CD14-positive monocyte (primary cell): ENCODE measurements around the gene PUS1. TPM values are rescaled to one million over a fixed set of nuclear protein-coding genes. Genes with fewer than 3 reads are reported as not detected.

Source experiments
- DNase-seq, 3 donors: peaks; one replicate each; pipeline ENCODE4 v3.0.0-alpha.2; 2011 to 2022
- H2AFZ ChIP-seq: 2 replicates; pipeline ENCODE4 v1.6.0; 2012; ENCODE audit warnings: mild to moderate bottlenecking, low read depth, low read length, inconsistent platforms; ENCODE audit not compliant: insufficient read depth, poor library complexity, severe bottlenecking
- H3K27ac ChIP-seq, 2 donors: 1 replicate in 1 of 2; 2 replicates in 1 of 2; pipeline ENCODE4 v1.5.1; 2012 to 2013; ENCODE audit warnings: low read length in 2 of 2, control low read depth in 1 of 2, inconsistent platforms in 1 of 2, low read depth in 1 of 2, mild to moderate bottlenecking in 1 of 2
- H3K27me3 ChIP-seq, 2 donors: one replicate each; pipeline versions ENCODE4 v1.6.0 to v1.6.1; 2011 to 2013; ENCODE audit warnings: low read length in 2 of 2; ENCODE audit not compliant: control insufficient read depth in 2 of 2, insufficient read depth in 2 of 2
- H3K36me3 ChIP-seq, 2 donors: replicated peaks in 1 of 2; 1 replicate in 1 of 2; 2 replicates in 1 of 2; pipeline versions ENCODE4 v1.5.1 to v1.6.1; 2012 to 2013; ENCODE audit warnings: low read length in 2 of 2, control low read depth in 1 of 2, inconsistent platforms in 1 of 2, mild to moderate bottlenecking in 1 of 2; ENCODE audit not compliant: insufficient read depth in 2 of 2, control insufficient read depth in 1 of 2
- H3K4me1 ChIP-seq, 2 donors: 1 replicate in 1 of 2; 2 replicates in 1 of 2; pipeline versions ENCODE4 v1.5.1 to v1.6.1; 2012 to 2013; ENCODE audit warnings: low read length in 2 of 2, control low read depth in 1 of 2, inconsistent platforms in 1 of 2, mild to moderate bottlenecking in 1 of 2, moderate library complexity in 1 of 2; ENCODE audit not compliant: insufficient read depth in 2 of 2, control insufficient read depth in 1 of 2
- H3K4me2 ChIP-seq: replicated peaks from 2 replicates; pipeline ENCODE3; 2012; ENCODE audit warnings: low read length, moderate library complexity, mild to moderate bottlenecking; ENCODE audit not compliant: poor library complexity, severe bottlenecking; ENCODE audit errors: extremely low read depth
- H3K4me3 ChIP-seq, 3 experiments: fragments of 200-600 bp in 1 of 3; sonication (generic) in 1 of 3; replicated peaks in 1 of 3; 1 replicate in 2 of 3; 2 replicates in 1 of 3; pipeline ENCODE4 v1.5.1; 2011 to 2013; ENCODE audit warnings: low read length in 3 of 3, mild to moderate bottlenecking in 3 of 3, control low read depth in 2 of 3, low read depth in 2 of 3, inconsistent platforms in 1 of 3, moderate library complexity in 1 of 3
- H3K79me2 ChIP-seq: 2 replicates; pipeline ENCODE4 v1.6.0; 2012; ENCODE audit warnings: mild to moderate bottlenecking, control low read depth, inconsistent platforms, low read length, moderate library complexity; ENCODE audit not compliant: insufficient read depth
- H3K9ac ChIP-seq: 2 replicates; pipeline ENCODE4 v1.6.0; 2017; ENCODE audit warnings: low read length, mild to moderate bottlenecking; ENCODE audit not compliant: insufficient read depth, poor library complexity, severe bottlenecking
- H3K9me3 ChIP-seq, 2 donors: replicated peaks in 1 of 2; 1 replicate in 1 of 2; 2 replicates in 1 of 2; pipeline versions ENCODE4 v1.5.1 to v1.6.1; 2012 to 2013; ENCODE audit warnings: low read length in 2 of 2, control low read depth in 1 of 2; ENCODE audit not compliant: control insufficient read depth in 1 of 2, insufficient read depth in 1 of 2
- H4K20me1 ChIP-seq: 2 replicates; pipeline ENCODE4 v1.6.0; 2012; ENCODE audit warnings: mild to moderate bottlenecking, low read length, control low read depth, moderate library complexity; ENCODE audit not compliant: insufficient read depth
- H3K27ac Mint-ChIP-seq, 7 donors: one replicate each; pipeline ENCODE4 v1.8.0; 2020; ENCODE audit warnings: mild to moderate bottlenecking in 7 of 7, mixed read lengths in 7 of 7, moderate library complexity in 6 of 7, inconsistent platforms in 2 of 7
- H3K27me3 Mint-ChIP-seq, 3 donors: one replicate each; pipeline ENCODE4 v1.8.0; 2021 to 2022; ENCODE audit warnings: low read depth in 3 of 3, mild to moderate bottlenecking in 3 of 3, mixed read lengths in 3 of 3, moderate library complexity in 3 of 3, inconsistent platforms in 1 of 3
- H3K36me3 Mint-ChIP-seq, 2 donors: one replicate each; pipeline ENCODE4 v1.8.0; 2020; ENCODE audit warnings: mixed read lengths in 2 of 2, inconsistent platforms in 1 of 2, mild to moderate bottlenecking in 1 of 2
- H3K4me1 Mint-ChIP-seq: one replicate; pipeline ENCODE4 v1.8.0; 2020; ENCODE audit warnings: mild to moderate bottlenecking, mixed read lengths
- H3K4me3 Mint-ChIP-seq, 2 donors: one replicate each; pipeline ENCODE4 v1.8.0; 2020; ENCODE audit warnings: mild to moderate bottlenecking in 2 of 2, mixed read lengths in 2 of 2, moderate library complexity in 1 of 2
- H3K9me3 Mint-ChIP-seq, 7 donors: one replicate each; pipeline ENCODE4 v1.8.0; 2020 to 2022; ENCODE audit warnings: mixed read lengths in 7 of 7, mild to moderate bottlenecking in 6 of 7, moderate library complexity in 6 of 7, inconsistent platforms in 2 of 7
- WGBS: methylation state at CpG from one replicate; pipeline ENCODE4 v1.1.5; 2013; ENCODE audit warnings: missing lambda C conversion rate; ENCODE audit not compliant: insufficient coverage; 5-methylcytosine and 5-hydroxymethylcytosine counted together
- intact Hi-C, 2 donors: fragments of 100-400 bp; cut with micrococcal nuclease; formaldehyde crosslinking; loops; one replicate each; pipeline versions ENCODE4 v1.15.0 to v1.15.1; 2023
- polyA plus RNA-seq, 3 donors: library from polyadenylated mRNA; depleted of rRNA in 1 of 3; unstranded in 2 of 3; stranded (reverse) in 1 of 3; fragments of 300-500 nt in 2 of 3; fragments of >200 nt in 1 of 3; fragmentation: Illumina TruSeq in 2 of 3; gene quantifications; 1 replicate in 2 of 3; 2 replicates in 1 of 3; pipeline ENCODE4 v1.2.3, GENCODE V29; 2012 to 2021
- TF ChIP-seq, protein P1 (sequence below): fragments of 200-600 bp; IDR thresholded peaks from one replicate; pipeline ENCODE4 v1.8.0; 2022; ENCODE audit warnings: antibody characterized with exemption, mild to moderate bottlenecking

The PUS1 gene
- polyA plus RNA-seq, 3 donors: 5.1 to 30.9 (median 6.9) TPM

DNA sequence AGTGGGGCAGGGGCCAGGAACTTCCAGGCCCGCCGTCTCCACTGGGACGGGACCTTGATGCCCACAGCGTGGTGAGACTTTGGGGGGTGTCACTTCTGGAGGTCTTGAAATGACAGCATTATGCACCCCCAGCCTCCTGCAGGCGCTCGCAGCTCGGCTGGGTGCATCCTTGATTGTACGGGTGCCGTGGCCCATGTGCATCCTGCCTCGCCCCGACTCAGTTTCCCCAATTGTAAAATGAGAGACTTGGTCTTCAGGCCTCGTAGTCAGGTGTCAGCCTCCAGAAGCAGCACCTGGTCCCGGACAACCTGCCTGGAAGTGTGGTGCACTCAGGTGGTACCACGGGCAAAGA, 8.9 kb upstream of the PUS1 start:
- WGBS: 98% methylated on average over 12 of the region's 14 CpGs
- no peak overlapping the region for H3K4me2 ChIP-seq
- intact Hi-C loops: no loop called here
- H3K9ac ChIP-seq: no peak overlapping the region
- H3K36me3 ChIP-seq: peaks cover 59 to 76% of the 10 kb centered on the region in 2 donors
- peaks cover 44 to 63% of the 10 kb centered on the region in 2 donors for H3K36me3 Mint-ChIP-seq
- peaks cover 16% of the 10 kb centered on the region for H3K4me1 Mint-ChIP-seq
- peaks cover 72% of the 10 kb centered on the region for H4K20me1 ChIP-seq
- no peak overlapping the region for H3K27ac ChIP-seq
- H3K27me3 Mint-ChIP-seq: peaks cover 0 to 4% (median 0%) of the 10 kb centered on the region in 3 donors
- TF ChIP-seq, protein P1, sequence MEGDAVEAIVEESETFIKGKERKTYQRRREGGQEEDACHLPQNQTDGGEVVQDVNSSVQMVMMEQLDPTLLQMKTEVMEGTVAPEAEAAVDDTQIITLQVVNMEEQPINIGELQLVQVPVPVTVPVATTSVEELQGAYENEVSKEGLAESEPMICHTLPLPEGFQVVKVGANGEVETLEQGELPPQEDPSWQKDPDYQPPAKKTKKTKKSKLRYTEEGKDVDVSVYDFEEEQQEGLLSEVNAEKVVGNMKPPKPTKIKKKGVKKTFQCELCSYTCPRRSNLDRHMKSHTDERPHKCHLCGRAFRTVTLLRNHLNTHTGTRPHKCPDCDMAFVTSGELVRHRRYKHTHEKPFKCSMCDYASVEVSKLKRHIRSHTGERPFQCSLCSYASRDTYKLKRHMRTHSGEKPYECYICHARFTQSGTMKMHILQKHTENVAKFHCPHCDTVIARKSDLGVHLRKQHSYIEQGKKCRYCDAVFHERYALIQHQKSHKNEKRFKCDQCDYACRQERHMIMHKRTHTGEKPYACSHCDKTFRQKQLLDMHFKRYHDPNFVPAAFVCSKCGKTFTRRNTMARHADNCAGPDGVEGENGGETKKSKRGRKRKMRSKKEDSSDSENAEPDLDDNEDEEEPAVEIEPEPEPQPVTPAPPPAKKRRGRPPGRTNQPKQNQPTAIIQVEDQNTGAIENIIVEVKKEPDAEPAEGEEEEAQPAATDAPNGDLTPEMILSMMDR: no peak
- no peak overlapping the region for H3K4me3 ChIP-seq
- H3K27me3 ChIP-seq: no peaks in the 10 kb centered on the region
- no peaks in the 10 kb centered on the region for H3K9me3 ChIP-seq
- H3K9me3 Mint-ChIP-seq: peaks cover 0 to 3% (median 0%) of the 10 kb centered on the region in 7 donors
- no peaks in the 10 kb centered on the region for H3K79me2 ChIP-seq
- peaks cover 12 to 15% of the 10 kb centered on the region in 2 donors for H3K4me1 ChIP-seq
- no peak for DNase-seq
- H3K4me3 Mint-ChIP-seq: no peak overlapping the region
- H3K27ac Mint-ChIP-seq: no peak overlapping the region
- H2AFZ ChIP-seq: no peak overlapping the region

DNA sequence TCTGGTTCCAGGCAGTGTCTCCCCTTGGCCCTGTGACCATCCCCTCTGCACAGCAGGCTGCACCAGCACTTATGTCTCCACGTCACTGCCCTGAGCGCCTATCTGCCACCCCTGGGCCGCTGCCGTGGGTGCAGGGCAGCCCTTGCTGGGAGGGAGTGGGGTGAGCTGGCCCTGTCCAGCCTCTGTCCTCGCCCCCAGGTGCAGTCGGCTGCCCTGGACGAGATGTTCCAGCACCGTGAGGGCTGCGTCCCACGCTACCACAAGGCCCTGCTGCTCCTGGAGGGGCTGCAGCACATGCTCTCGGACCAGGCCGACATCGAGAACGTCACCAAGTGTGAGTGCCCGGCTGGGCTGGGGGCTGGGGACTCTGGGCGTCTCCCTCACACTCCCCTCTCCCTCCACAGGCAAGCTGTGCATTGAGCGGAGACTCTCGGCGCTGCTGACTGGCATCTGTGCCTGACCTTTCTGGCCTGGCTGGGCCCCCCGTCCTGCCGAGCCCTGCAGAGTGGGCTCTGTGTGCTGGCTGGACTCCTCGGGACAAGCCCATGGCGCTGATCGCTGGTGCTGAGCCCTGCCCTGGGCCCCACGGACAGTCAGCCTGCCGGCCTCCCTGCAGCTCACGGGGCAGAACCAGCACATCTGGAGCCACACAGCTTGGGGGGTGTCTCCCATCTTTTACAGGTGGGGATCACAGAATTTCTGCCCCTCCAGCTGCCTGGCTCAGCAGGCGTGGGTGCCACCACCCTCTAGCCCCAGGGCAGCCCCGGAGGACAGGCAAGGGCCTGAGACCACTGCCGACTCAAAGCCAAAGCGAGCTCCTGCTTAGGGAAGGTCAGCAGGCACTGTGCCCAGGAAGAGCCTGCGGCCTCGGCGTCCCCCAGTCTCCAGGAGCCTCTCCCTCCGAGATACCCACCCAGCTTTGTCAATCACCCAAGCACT, 7.9 kb upstream of the PUS1 start:
- Mint-ChIP-seq H3K27ac (no peak overlapping the region), H3K27me3 (peaks cover 0 to 4% (median 0%) of the 10 kb centered on the region in 3 donors), H3K9me3 (peaks cover 0 to 3% (median 0%) of the 10 kb centered on the region in 7 donors), H3K4me3 (no peak overlapping the region), H3K36me3 (peaks cover 36 to 52% of the 10 kb centered on the region in 2 donors), H3K4me1 (peaks cover 17% of the 10 kb centered on the region)
- DNase-seq: no peak
- H3K79me2 ChIP-seq: no peaks in the 10 kb centered on the region
- H3K4me3 ChIP-seq: no peak overlapping the region
- H3K27ac ChIP-seq: no peak overlapping the region
- H3K36me3 ChIP-seq: peaks cover 48 to 66% of the 10 kb centered on the region in 2 donors
- no peak overlapping the region for H3K9ac ChIP-seq
- WGBS: 96% methylated on average over 32 of the region's 35 CpGs
- H3K4me2 ChIP-seq: no peak overlapping the region
- TF ChIP-seq, protein P1: no peak
- intact Hi-C loops: no loop called here
- H2AFZ ChIP-seq: no peak overlapping the region
- H4K20me1 ChIP-seq: peaks cover 62% of the 10 kb centered on the region
- peaks cover 12 to 15% of the 10 kb centered on the region in 2 donors for H3K4me1 ChIP-seq
- H3K27me3 ChIP-seq: no peaks in the 10 kb centered on the region
- H3K9me3 ChIP-seq: no peaks in the 10 kb centered on the region
